Stimulated activated naive CD8-positive, alpha-beta T cell treated with anti-CD3 and anti-CD28 coated beads, Interleukin-15, amount 100 ng/mL, for 72 hours (primary cell): ENCODE data around the gene HMGN1.

ENCODE experiments used
- ATAC-seq: fragments of 150-1000 bp; cut with Tn5 transposase; 2 replicates; pipeline ENCODE4 v1.10.0; 2021; ENCODE audit warnings: mild to moderate bottlenecking, moderate library complexity
- DNase-seq, 2 donors: peaks; one replicate each; pipeline ENCODE4 v3.0.0; 2021 to 2022
- H3K27ac Mint-ChIP-seq, 2 donors: one replicate each; pipeline ENCODE4 v1.8.0; 2022; ENCODE audit warnings: mild to moderate bottlenecking in 2 of 2, mixed read lengths in 2 of 2, moderate library complexity in 2 of 2
- H3K27me3 Mint-ChIP-seq: one replicate; pipeline ENCODE4 v1.8.0; 2022; ENCODE audit warnings: mixed read lengths
- H3K4me1 Mint-ChIP-seq: one replicate; pipeline ENCODE4 v1.8.0; 2022; ENCODE audit warnings: mild to moderate bottlenecking, mixed read lengths
- H3K4me3 Mint-ChIP-seq, 2 donors: one replicate each; pipeline ENCODE4 v1.8.0; 2022; ENCODE audit warnings: mild to moderate bottlenecking in 2 of 2, mixed read lengths in 2 of 2, moderate library complexity in 1 of 2
- H3K9me3 Mint-ChIP-seq, 2 donors: one replicate each; pipeline ENCODE4 v1.8.0; 2022; ENCODE audit warnings: mixed read lengths in 2 of 2

The HMGN1 gene

DNA sequence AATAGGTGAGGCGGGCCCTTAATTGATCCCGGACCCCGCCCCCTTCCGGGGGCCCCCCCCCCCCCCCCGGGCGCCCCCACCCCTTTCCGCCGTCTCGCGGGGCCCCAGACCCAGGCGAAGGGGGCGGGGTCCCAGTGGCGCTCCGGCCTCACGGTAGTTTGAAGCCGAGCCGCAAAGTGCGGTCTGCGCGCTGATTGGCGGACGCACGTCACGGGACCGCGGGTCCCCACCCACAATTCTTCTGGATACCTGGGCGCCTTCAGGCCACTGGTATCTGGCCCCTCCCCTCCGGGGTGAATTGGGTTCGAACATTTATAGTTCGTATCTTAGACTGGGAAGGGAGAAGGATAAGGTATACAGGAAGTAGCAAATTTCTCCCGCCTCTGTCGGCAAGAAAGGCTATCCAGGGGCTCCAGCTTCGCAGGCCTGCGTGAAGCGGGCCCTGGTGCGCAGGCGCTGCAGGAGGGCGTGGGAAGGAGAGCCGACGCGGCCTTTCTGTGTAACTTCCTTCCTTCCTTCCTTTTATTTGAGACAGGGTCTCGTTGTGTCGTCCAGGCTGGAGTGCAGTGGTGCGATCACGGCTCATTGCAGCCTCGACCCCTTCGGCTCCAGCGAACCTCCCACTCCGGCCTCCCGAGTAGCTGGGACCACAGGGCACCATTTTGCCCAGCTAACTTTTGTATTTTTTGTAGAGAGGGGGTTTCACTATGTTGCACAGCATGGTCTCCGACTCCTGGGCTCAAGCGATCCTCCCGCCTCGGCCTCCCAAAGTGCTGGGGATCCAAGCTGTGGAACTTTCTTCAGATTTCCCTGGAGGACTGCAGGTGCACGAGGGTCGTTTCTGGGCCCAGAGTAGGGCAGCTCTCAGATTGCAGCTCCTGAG, 564 bp upstream of the HMGN1 start:
- Mint-ChIP-seq H3K9me3 (no peaks in the 10 kb centered on the region), H3K27me3 (no peaks in the 10 kb centered on the region), H3K4me1 (peaks cover 42% of the 10 kb centered on the region), H3K27ac (peak overlapping the region; percentile 99), H3K4me3 (peak overlapping the region; percentile 99)
- DNase-seq = peak; percentile 97 to 98
- peak; percentile 91 for ATAC-seq

DNA sequence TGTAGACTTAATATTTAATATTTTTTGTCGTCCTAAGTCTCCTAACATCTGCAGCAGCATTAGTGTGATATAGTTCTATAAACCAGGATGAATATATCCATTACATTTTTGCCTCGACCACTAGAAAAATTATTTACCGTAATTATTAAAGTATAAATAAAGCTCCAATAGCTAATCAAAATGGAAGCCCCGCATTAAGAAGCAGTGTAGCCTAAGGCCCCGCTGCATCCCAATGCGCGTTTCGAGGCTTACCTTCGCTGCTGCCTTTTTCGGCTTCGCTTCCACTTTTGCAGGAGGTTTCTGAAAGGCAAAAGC, 891 bp downstream of the HMGN1 start:
- no peaks in the 10 kb centered on the region for H3K27me3 Mint-ChIP-seq
- H3K27ac Mint-ChIP-seq = peak overlapping the region; percentile 94 to 95
- H3K9me3 Mint-ChIP-seq = no peaks in the 10 kb centered on the region
- no peak for DNase-seq
- peak overlapping the region; percentile 85 to 89 for H3K4me3 Mint-ChIP-seq
- peaks cover 43% of the 10 kb centered on the region for H3K4me1 Mint-ChIP-seq
- peak; percentile 0 for ATAC-seq

DNA sequence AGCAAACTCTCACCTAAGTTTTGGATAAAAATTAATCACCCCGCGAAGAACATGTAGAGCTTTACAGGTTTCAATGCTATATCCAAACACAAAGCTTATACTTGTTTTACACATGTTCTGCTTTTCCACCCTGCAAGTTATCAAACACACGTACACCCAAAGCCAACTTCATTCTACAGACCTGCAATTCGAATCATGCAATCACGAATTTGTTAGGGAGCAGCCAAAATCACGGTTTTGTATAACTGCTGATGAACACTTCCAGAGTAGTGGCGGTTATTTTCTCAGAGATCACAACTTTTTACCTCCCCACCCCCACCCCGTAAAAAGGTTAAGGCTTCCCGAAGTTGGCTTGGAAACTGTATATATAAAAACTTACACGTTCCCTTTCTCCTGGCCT, 1.4 kb downstream of the HMGN1 start:
- peak overlapping the region in 1 of 2 donors; percentile 94 for H3K27ac Mint-ChIP-seq
- no peaks in the 10 kb centered on the region for H3K27me3 Mint-ChIP-seq
- ATAC-seq = no peak

DNA sequence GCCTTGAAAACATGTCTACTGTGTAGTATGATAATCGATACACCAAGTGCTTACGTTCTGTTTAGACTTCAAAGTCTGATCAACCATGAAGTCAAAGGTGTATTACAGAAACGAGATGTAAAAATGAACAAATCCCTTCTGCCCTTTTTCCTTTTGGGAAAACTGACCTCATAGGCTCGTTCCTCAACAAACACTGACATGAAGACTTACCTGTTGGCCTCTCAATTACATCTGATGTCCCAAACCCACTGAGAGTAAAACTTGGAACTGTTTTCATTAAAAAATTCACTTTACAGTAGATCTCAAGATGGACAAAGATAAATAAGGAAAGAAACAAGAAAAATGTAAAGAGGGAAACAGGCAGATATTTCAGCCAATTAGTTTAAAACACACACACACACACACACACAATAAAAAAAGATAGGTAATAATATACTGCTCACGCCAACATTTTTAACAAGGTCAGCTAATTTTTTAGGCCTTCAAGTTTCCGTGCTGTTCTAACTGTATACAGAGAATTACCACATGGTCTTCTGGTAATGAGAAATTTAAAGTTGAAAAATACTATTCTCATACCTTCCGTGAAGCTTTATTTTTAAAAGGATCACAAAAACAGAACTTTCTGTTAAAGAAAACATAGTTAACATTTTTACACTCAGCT, 2.1 kb downstream of the HMGN1 start:
- Mint-ChIP-seq H3K9me3 (no peaks in the 10 kb centered on the region), H3K4me1 (peaks cover 43% of the 10 kb centered on the region), H3K4me3 (peak overlapping the region; percentile 78 to 85), H3K27me3 (no peaks in the 10 kb centered on the region), H3K27ac (peak overlapping the region; percentile 42 to 82)
- ATAC-seq (no peak), DNase-seq (no peak)

More for the DNA sequence above, 1.4 kb downstream of the HMGN1 start:
- H3K4me3 Mint-ChIP-seq = peak overlapping the region; percentile 85 to 89
- H3K4me1 Mint-ChIP-seq = peaks cover 43% of the 10 kb centered on the region
- no peak for DNase-seq
- no peaks in the 10 kb centered on the region for H3K9me3 Mint-ChIP-seq

DNA sequence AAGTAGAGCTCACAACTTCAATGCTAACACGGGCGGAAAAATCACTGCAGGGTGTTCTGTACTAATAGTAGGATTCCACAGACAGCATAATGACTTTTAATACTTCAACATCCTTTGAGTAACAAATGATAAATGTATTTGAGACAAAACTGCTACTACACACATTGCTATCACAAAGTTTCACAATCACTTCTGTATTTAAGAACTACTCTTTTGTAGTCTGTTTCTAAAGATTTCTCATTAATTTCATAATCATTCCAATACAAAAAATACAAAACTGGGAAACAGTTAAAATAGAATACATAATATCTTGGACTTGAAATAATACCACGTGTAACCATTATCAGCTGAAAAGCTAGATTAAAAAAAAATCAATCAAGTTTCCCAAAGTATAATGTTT, 2.7 kb downstream of the HMGN1 start:
- peak overlapping the region; percentile 78 to 85 for H3K4me3 Mint-ChIP-seq
- peaks cover 43% of the 10 kb centered on the region for H3K4me1 Mint-ChIP-seq
- H3K27ac Mint-ChIP-seq = peak overlapping the region; percentile 42 to 69

DNA sequence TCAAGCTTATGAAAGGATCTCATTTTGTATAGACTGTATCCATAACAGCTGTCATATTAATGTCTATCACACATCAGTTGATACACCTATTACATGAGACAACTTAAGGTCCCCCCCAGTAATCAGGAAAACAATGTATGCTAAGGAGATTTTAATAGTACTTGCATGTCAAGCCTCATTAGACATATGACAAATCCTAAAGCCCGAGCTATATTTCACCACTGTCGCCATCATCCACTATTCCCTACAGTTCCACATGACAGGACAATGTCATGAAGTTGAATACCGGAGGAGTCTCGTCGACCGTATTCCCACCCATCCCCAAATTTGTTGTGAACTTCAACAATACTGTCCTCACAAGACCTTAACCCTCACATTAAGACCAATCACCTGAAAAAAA, 3.4 kb downstream of the HMGN1 start:
- ATAC-seq (no peak), DNase-seq (no peak)
- Mint-ChIP-seq H3K27ac (no peak overlapping the region), H3K27me3 (no peaks in the 10 kb centered on the region), H3K9me3 (no peaks in the 10 kb centered on the region), H3K4me1 (peaks cover 40% of the 10 kb centered on the region), H3K4me3 (peak overlapping the region; percentile 51 to 85)

More for the DNA sequence above, 2.7 kb downstream of the HMGN1 start:
- ATAC-seq (no peak), DNase-seq (no peak)
- Mint-ChIP-seq H3K9me3 (no peaks in the 10 kb centered on the region), H3K27me3 (no peaks in the 10 kb centered on the region)

DNA sequence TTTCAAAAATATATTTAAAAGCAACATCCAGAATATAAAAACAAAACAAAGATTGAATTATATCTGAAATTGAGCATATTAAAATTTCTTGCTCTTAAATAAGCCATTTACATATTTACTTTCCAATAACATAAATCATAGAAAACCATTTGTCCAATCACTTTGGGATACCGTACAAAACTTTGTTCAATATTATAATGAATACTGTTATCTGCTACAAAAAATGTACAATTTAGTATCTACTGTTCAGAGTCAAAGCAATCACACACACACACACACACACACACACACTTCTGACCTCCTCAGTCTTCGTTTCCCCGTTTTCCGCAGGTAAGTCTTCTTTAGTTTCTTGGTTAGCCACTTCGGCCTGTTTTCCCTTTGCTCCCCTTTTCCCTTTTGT, 4.0 kb downstream of the HMGN1 start:
- H3K4me1 Mint-ChIP-seq = peaks cover 34% of the 10 kb centered on the region
- DNase-seq (no peak), ATAC-seq (no peak)
- no peaks in the 10 kb centered on the region for H3K9me3 Mint-ChIP-seq
- H3K27ac Mint-ChIP-seq = no peak overlapping the region
- H3K27me3 Mint-ChIP-seq = no peaks in the 10 kb centered on the region
- H3K4me3 Mint-ChIP-seq = peak overlapping the region; percentile 51 to 85

DNA sequence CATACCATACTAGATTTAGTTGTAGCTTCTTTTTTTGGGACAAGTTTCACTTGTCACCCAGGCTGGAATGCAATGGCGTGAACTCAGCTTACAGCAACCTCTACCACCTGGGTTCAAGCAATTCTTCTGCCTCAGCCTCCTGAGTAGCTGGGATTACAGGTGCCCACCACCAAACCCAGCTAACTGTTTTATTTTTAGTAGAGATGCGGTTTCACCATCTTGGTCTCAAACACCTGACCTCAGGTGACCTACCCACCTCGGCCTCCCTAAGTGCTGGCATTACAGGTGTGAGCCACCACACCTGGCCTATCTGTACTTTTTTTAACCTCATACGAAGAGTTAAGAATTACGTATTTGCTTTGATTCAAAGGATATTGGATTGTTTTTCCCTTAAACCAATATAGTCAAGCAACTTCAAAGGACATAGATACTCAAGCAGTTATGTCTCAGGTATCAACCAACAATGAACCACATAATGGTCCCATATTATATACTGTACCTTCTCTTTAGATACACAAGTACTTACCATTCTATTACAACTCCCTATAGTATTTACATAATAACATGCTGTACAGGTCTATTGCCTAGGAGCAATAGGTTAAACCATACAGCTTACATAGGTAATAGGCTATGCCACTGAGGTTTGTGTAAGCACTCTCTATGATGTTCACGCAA, 7.5 kb downstream of the HMGN1 start:
- Mint-ChIP-seq H3K27ac (no peak overlapping the region), H3K4me1 (peaks cover 20% of the 10 kb centered on the region)

DNA sequence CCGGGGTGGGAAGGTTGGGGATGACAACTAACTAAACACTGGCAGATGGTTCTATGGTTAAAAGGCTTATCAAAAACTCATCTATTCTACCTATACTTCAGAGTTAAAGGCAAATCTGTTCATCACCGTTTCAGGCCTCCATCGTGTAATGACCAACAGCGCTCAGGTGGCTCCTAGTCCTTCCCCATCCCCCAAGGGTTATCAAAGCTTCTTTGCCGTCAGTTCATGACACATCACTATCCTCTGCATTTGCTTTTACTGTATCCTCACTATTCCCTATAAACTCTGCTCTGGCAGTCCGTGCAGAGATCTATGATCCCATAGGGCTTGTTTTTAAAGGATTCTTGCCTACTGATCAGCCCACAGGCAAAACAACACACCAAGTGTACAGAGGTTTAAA, 8.2 kb downstream of the HMGN1 start:
- Mint-ChIP-seq H3K27ac (no peak overlapping the region), H3K9me3 (no peaks in the 10 kb centered on the region), H3K4me1 (peaks cover 13% of the 10 kb centered on the region), H3K4me3 (no peak overlapping the region), H3K27me3 (no peaks in the 10 kb centered on the region)
- DNase-seq = no peak
- no peak for ATAC-seq

More for the DNA sequence above, 7.5 kb downstream of the HMGN1 start:
- H3K4me3 Mint-ChIP-seq = no peak overlapping the region
- no peaks in the 10 kb centered on the region for H3K9me3 Mint-ChIP-seq
- no peaks in the 10 kb centered on the region for H3K27me3 Mint-ChIP-seq
- DNase-seq (no peak), ATAC-seq (no peak)

DNA sequence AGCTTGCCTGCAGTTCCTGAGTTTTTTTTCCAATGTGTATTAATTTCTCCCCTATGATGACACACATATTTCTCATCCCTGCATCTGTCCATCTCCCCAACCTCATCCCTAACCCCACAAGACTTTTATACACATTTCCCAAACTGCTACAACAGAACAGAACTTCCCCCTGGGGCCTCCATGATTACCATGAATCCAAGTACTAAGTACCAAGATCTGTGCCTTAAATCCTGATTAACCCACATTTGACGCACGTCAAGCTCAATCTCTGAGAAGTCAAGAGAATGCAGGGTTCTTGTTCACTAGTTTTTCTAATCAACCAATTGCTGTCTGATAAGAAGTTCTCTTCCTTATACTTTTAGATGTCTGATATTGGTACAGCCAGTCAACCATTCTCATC, 9.7 kb downstream of the HMGN1 start:
- H3K4me3 Mint-ChIP-seq = no peak overlapping the region
- no peaks in the 10 kb centered on the region for H3K9me3 Mint-ChIP-seq
- no peaks in the 10 kb centered on the region for H3K4me1 Mint-ChIP-seq
- H3K27me3 Mint-ChIP-seq = no peaks in the 10 kb centered on the region
- ATAC-seq (no peak), DNase-seq (no peak)
- H3K27ac Mint-ChIP-seq = no peak overlapping the region

DNA sequence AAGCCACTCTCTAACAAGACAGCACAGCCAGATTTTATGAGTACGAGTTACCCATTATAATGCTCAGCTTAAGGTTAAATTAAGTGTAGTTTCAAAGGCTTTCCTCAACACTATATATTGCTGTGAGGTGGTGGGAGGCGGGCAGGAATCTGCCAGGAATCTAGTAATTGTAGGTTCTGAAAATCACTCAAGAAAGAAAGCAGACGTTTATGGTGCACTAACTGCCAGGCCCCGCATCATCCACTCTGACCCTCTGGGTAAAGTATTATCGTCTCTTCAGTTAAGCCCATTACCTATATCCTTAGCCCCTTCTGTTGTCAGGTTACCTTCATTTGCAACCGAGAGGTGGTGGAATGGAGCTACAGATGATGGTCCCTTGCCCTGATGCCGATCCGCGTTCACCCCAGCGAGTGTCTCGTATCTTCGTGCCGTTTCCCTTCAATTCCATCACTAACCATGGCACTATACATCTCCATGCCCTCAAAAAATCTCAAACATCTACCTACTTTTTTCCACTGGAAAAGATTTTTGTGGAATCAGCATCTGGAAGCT, 12.4 kb downstream of the HMGN1 start:
- DNase-seq (no peak), ATAC-seq (no peak)
- no peaks in the 10 kb centered on the region for H3K4me1 Mint-ChIP-seq
- H3K9me3 Mint-ChIP-seq = no peaks in the 10 kb centered on the region
- H3K4me3 Mint-ChIP-seq = no peak overlapping the region
- no peak overlapping the region for H3K27ac Mint-ChIP-seq
- H3K27me3 Mint-ChIP-seq = no peaks in the 10 kb centered on the region

DNA sequence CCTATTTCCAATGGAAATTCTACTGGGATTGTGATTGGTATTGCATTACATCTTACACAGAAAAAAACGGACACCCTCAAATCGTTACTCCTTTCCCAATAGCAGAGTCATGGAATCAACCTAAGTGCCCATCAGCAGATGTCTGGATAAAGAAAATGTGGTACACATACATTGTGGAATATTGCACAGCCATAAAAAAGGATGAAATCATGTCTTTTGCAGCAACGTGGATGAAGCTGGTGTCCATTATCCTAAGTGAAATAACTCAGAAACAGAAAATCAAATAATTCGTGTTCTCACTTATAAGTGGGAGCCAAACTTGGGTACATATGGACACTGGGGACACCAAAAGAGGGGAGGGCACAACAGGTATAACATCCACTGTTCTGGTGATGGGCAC, 14.3 kb downstream of the HMGN1 start:
- H3K4me3 Mint-ChIP-seq = no peak overlapping the region
- ATAC-seq = no peak
- peaks cover 2% of the 10 kb centered on the region for H3K27me3 Mint-ChIP-seq
- no peak overlapping the region for H3K27ac Mint-ChIP-seq
- H3K4me1 Mint-ChIP-seq = no peaks in the 10 kb centered on the region
- DNase-seq = no peak
- no peaks in the 10 kb centered on the region for H3K9me3 Mint-ChIP-seq

DNA sequence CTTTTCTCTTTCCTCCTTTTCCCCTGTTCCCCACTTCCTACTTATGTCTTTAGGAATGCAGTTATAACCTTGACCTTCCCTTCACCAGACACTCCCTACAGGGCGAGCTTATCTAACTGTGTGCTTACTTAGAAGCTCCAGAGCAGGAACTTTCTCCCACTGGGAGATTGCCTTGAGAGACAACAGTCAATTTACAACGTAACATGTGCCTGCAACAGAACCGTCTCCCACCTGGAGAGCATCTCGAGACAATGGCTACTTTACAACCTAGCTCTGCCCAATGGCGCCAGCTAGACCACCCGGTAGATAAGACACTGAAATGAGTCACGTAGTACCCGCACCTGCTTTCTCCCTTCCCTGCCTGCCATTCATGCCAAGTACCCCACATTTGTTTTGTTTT, 16.7 kb downstream of the HMGN1 start:
- Mint-ChIP-seq H3K27ac (no peak overlapping the region), H3K27me3 (peaks cover 7% of the 10 kb centered on the region), H3K9me3 (no peaks in the 10 kb centered on the region), H3K4me3 (no peak overlapping the region), H3K4me1 (no peaks in the 10 kb centered on the region)
- no peak for DNase-seq
- ATAC-seq = no peak

DNA sequence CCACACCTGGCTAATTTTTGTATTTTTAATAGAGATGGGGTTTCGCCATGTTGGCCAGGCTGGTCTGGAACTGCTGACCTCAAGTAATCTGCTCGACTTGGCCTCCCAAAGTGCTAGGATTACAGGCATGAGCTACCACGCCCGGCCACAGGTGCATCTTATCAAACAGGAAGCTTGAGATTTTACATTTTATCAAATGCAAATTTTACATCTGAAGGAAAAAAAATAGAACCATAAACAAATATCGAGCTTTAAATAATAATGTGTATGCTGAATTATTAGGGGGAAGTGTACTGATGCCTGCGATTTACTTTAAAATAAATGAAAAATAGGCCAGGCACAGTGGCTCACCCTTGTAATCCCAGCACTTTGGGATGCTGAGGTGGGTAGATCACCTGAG, 18.9 kb downstream of the HMGN1 start:
- ATAC-seq = no peak
- Mint-ChIP-seq H3K4me1 (no peaks in the 10 kb centered on the region), H3K27me3 (peaks cover 7% of the 10 kb centered on the region), H3K27ac (no peak overlapping the region), H3K9me3 (no peaks in the 10 kb centered on the region), H3K4me3 (no peak overlapping the region)
- DNase-seq = no peak

DNA sequence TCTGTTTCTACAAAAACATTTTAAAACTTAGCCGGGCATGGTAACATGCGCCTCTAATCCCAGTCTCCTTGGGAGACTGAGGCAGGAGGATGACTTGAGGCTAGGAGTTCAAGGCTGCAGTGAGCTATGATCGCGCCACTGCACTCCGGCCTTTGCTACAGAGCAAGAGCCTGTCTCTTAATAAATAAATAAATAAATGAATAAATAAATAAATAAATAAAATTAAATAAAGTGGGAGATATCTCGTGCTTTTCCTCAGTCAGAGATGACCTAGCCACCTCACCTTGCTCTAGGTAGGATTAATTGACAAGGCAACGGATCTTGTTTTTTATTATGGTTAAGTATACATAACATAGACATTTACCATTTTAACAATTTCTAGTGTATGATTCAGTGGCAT, 21.2 kb downstream of the HMGN1 start:
- DNase-seq = no peak
- Mint-ChIP-seq H3K27me3 (peaks cover 7% of the 10 kb centered on the region), H3K4me1 (no peaks in the 10 kb centered on the region), H3K27ac (no peak overlapping the region), H3K9me3 (no peaks in the 10 kb centered on the region), H3K4me3 (no peak overlapping the region)
- no peak for ATAC-seq
